HFFc6 (cell line): ENCODE measurements around the gene PYGO2. TPM values are rescaled to one million over a fixed set of nuclear protein-coding genes. Genes with fewer than 3 reads are reported as not detected.

Experiments used
- DNase-seq: peaks from one replicate; pipeline ENCODE4 v3.0.0-alpha.2; 2018
- H3K27ac Mint-ChIP-seq: 2 replicates; pipeline ENCODE4 v1.8.0; 2020; ENCODE audit warnings: mild to moderate bottlenecking, mixed read lengths
- H3K27me3 Mint-ChIP-seq: 2 replicates; pipeline ENCODE4 v1.8.0; 2021; ENCODE audit warnings: mild to moderate bottlenecking, moderate library complexity, mixed read lengths; ENCODE audit not compliant: insufficient read depth
- H3K36me3 Mint-ChIP-seq: 2 replicates; pipeline ENCODE4 v1.8.0; 2021; ENCODE audit warnings: low read depth, mixed read lengths
- H3K4me1 Mint-ChIP-seq: 2 replicates; pipeline ENCODE4 v1.8.0; 2020; ENCODE audit warnings: low read depth, mixed read lengths
- H3K4me3 Mint-ChIP-seq: 2 replicates; pipeline ENCODE4 v1.8.0; 2020; ENCODE audit warnings: mild to moderate bottlenecking, moderate library complexity, mixed read lengths
- H3K9me3 Mint-ChIP-seq: 2 replicates; pipeline ENCODE4 v1.8.0; 2020; ENCODE audit warnings: mild to moderate bottlenecking, mixed read lengths
- total RNA-seq, 6 experiments: library from RNA; stranded (reverse); fragmentation: NEBNext Ultra II Directional; extraction: Animal tissue kit (Norgen Biotek cat#: 25700); gene quantifications; 2 replicates in 1 of 6; 3 replicates in 5 of 6; pipeline ENCODE4 v1.2.3, GENCODE V29; 2021
- TF ChIP-seq, protein P1 (sequence below): fragments of 200-600 bp; sonication (generic); IDR thresholded peaks from 2 replicates; pipeline ENCODE4 v1.5.0; 2021; ENCODE audit warnings: antibody characterized with exemption, mild to moderate bottlenecking

The PYGO2 gene
- total RNA-seq, 6 experiments from 2014 or later: 19.9 to 23.7 (median 21.3) TPM

GRCh38 chr1:155001675-155002463 lies 40.3 kb upstream of the PYGO2 start:
- Mint-ChIP-seq H3K4me1 (peaks cover 37% of the 10 kb centered on the region), H3K4me3 (peak overlapping the region; percentile 92), H3K36me3 (no peaks in the 10 kb centered on the region), H3K27ac (peak overlapping the region; percentile 79), H3K9me3 (no peaks in the 10 kb centered on the region), H3K27me3 (no peaks in the 10 kb centered on the region; the same call in 1 of the 2 replicates)
- peak; percentile 98 for DNase-seq
- TF ChIP-seq, protein P1, sequence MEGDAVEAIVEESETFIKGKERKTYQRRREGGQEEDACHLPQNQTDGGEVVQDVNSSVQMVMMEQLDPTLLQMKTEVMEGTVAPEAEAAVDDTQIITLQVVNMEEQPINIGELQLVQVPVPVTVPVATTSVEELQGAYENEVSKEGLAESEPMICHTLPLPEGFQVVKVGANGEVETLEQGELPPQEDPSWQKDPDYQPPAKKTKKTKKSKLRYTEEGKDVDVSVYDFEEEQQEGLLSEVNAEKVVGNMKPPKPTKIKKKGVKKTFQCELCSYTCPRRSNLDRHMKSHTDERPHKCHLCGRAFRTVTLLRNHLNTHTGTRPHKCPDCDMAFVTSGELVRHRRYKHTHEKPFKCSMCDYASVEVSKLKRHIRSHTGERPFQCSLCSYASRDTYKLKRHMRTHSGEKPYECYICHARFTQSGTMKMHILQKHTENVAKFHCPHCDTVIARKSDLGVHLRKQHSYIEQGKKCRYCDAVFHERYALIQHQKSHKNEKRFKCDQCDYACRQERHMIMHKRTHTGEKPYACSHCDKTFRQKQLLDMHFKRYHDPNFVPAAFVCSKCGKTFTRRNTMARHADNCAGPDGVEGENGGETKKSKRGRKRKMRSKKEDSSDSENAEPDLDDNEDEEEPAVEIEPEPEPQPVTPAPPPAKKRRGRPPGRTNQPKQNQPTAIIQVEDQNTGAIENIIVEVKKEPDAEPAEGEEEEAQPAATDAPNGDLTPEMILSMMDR: peak; percentile 67

DNA sequence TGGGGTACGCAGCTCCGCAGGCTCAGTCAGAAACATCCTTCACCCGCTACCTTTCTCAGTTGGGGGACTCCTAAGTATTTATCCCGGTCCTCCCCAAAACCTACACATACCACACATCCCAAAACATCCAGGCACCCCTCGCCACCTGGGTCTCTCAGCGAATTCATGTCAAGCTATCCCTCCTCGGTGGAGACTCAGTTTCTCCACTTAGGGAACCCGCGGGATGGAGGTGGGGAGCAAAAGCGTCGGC lies 39.8 kb upstream of the PYGO2 start:
- Mint-ChIP-seq H3K4me3 (peak overlapping the region; percentile 92), H3K9me3 (no peaks in the 10 kb centered on the region), H3K27me3 (no peaks in the 10 kb centered on the region; the same call in 1 of the 2 replicates), H3K36me3 (no peaks in the 10 kb centered on the region), H3K4me1 (peaks cover 35% of the 10 kb centered on the region), H3K27ac (peak overlapping the region; percentile 79)
- TF ChIP-seq, protein P1: no peak
- no peak for DNase-seq

- Mint-ChIP-seq H3K36me3 (no peaks in the 10 kb centered on the region), H3K4me1 (peaks cover 33% of the 10 kb centered on the region), H3K27ac (peak overlapping the region; percentile 79), H3K27me3 (no peaks in the 10 kb centered on the region; the same call in 1 of the 2 replicates), H3K4me3 (peak overlapping the region; percentile 92), H3K9me3 (no peaks in the 10 kb centered on the region)
- TF ChIP-seq, protein P1: no peak; the same call in 1 of the 2 replicates
- peak; percentile 65 for DNase-seq
These were observed 39.3 kb upstream of the PYGO2 start for GRCh38 chr1:155000726-155001424.

GRCh38 chr1:155000411-155000725 lies 38.8 kb upstream of the PYGO2 start:
- no peak for DNase-seq

DNA sequence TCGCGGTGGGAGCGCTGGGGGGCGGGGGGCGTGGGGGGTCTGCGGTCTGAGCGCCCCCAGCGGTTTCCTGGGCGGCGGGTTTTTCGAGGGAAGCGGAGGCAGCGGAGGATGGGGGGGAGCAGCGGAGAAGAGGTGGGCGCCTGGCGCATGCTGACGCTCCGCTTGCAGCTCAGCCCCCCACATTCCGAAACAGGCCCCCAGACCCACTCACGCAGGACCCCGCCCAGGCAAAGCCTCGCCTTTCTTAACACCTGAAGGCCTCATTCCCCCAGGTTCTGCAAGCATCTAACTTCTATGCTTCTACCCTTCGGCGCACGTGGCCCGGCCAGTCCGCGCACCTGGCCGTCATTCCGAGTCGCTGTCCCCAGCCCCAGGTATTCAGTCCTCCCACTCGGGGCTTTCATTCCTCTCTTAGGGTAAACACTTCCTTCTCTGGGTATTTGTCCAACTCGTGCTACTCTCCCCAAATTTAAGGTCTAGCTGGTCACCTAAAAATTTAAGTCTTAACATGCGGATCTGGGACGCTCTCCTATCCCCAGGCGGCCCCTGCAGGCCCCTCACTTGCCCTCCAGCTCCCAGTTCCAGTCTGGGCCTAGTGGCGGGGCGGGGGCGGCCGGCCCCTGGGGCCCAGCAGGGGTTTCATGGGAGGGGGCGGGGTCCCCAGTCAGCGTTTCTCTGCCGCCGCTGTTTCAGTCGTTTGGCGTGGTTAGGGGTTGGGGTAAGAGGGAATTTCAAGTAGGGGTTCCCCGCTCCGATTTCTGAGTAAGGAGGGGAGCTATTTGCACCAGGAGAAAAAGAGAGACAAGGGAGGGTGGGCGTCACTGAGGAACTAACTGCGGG lies 38.2 kb upstream of the PYGO2 start:
- TF ChIP-seq, protein P1: no peak
- Mint-ChIP-seq H3K36me3 (no peaks in the 10 kb centered on the region), H3K4me1 (peaks cover 31% of the 10 kb centered on the region), H3K27ac (peak overlapping the region; percentile 89), H3K4me3 (peak overlapping the region; percentile 89), H3K27me3 (peaks cover under 1% of the 10 kb centered on the region; the same call in 1 of the 2 replicates), H3K9me3 (no peaks in the 10 kb centered on the region)
- DNase-seq: no peak

More at GRCh38 chr1:155000411-155000725, 38.8 kb upstream of the PYGO2 start:
- H3K9me3 Mint-ChIP-seq: no peaks in the 10 kb centered on the region
- H3K27me3 Mint-ChIP-seq: no peaks in the 10 kb centered on the region; the same call in 1 of the 2 replicates
- peak overlapping the region; percentile 89 for H3K27ac Mint-ChIP-seq
- peak overlapping the region; percentile 89 for H3K4me3 Mint-ChIP-seq
- peaks cover 31% of the 10 kb centered on the region for H3K4me1 Mint-ChIP-seq
- no peaks in the 10 kb centered on the region for H3K36me3 Mint-ChIP-seq
- TF ChIP-seq, protein P1: no peak
